ENCODE measurements around the gene CMTM3. TPM values are rescaled to one million over a fixed set of nuclear protein-coding genes. Genes with fewer than 3 reads are reported as not detected.

The CMTM3 gene
- total and polyA plus RNA-seq, 9 of the 15 experiments (the other 6 are each of a cell fraction or from before 2014, with no cell fraction given): 4.6 to 33.4 (median 17.5) TPM

- TF ChIP-seq CHAMP1 (IDR thresholded peaks at IDR 0.05) (no peak), RBBP5 (IDR thresholded peaks at IDR 0.05; ENCODE audit: borderline replicate concordance, insufficient read depth, low read length, poor library complexity, severe bottlenecking) (peak; percentile 30), NFE2 (IDR thresholded peaks at IDR 0.05; ENCODE audit: low read depth) (no peak), MLX (CRISPR knock-in tag; conservative IDR thresholded peaks at IDR 0.05) (no peak), STAG1 (CRISPR knock-in tag; IDR thresholded peaks at IDR 0.05; ENCODE audit: borderline replicate concordance) (peak; percentile 47; the same call in 1 of the 2 replicates), KDM5B (IDR thresholded peaks at IDR 0.05; ENCODE audit: insufficient replicate concordance, low read depth, low read length) (no peak), KLF10 (CRISPR knock-in tag; IDR thresholded peaks at IDR 0.05) (no peak), ZBTB5 (IDR thresholded peaks at IDR 0.05) (no peak), ZBTB2 (IDR thresholded peaks at IDR 0.05) (no peak), GABPB1 (CRISPR knock-in tag; IDR thresholded peaks at IDR 0.05) (no peak), ZFP1 (CRISPR knock-in tag; IDR thresholded peaks at IDR 0.05) (no peak), NFXL1 (CRISPR knock-in tag; IDR thresholded peaks at IDR 0.05) (no peak), CHD1 (IDR thresholded peaks at IDR 0.05; ENCODE audit: low read length) (no peak), ZNF699 (CRISPR knock-in tag; IDR thresholded peaks at IDR 0.05; ENCODE audit: insufficient replicate concordance) (no peak), SREBF2 (CRISPR knock-in tag; IDR thresholded peaks at IDR 0.05) (no peak)
- TF ChIP-seq, protein P1, sequence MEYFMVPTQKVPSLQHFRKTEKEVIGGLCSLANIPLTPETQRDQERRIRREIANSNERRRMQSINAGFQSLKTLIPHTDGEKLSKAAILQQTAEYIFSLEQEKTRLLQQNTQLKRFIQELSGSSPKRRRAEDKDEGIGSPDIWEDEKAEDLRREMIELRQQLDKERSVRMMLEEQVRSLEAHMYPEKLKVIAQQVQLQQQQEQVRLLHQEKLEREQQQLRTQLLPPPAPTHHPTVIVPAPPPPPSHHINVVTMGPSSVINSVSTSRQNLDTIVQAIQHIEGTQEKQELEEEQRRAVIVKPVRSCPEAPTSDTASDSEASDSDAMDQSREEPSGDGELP (CRISPR knock-in tag; IDR thresholded peaks at IDR 0.05; ENCODE audit: borderline replicate concordance): no peak
- TF ChIP-seq, protein P2, sequence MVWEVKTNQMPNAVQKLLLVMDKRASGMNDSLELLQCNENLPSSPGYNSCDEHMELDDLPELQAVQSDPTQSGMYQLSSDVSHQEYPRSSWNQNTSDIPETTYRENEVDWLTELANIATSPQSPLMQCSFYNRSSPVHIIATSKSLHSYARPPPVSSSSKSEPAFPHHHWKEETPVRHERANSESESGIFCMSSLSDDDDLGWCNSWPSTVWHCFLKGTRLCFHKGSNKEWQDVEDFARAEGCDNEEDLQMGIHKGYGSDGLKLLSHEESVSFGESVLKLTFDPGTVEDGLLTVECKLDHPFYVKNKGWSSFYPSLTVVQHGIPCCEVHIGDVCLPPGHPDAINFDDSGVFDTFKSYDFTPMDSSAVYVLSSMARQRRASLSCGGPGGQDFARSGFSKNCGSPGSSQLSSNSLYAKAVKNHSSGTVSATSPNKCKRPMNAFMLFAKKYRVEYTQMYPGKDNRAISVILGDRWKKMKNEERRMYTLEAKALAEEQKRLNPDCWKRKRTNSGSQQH (CRISPR knock-in tag; IDR thresholded peaks at IDR 0.05): no peak
These were observed at the start of gene CMTM3 (continued) for GRCh38 chr16:66604376-66605176.
